RWPE1 (cell line): Measurements from ENCODE around the gene ESRRB.
A peak's percentile ranks its signal among the peaks of the same experiment; 100 is the strongest.

Experiments used
- CTCF ChIA-PET: fragments of 350-600 bp; sonication (Branson Sonifier 250); formaldehyde crosslinking; extraction: SDS; loops from one replicate; lab custom pipeline; 2021; lab: Yijun Ruan, JAX
- POLR2A ChIA-PET: fragments of 400-600 bp; formaldehyde crosslinking; extraction: SDS; loops from one replicate; lab custom pipeline; 2020; ENCODE audit warnings: antibody characterized with exemption; ENCODE audit not compliant: low non-redundant PET; lab: Yijun Ruan, JAX
- DNase-seq: peaks from one replicate; pipeline ENCODE4 v3.0.0; 2012; ENCODE audit warnings: low spot score
- H3K27ac ChIP-seq: fragments of 450-650 bp; 2 replicates; pipeline ENCODE4 v1.5.1; 2017
- TF ChIP-seq, protein P1 (sequence below): fragments of 450-650 bp; conservative IDR thresholded peaks from 2 replicates; pipeline ENCODE4 v1.5.1; 2017; ENCODE audit warnings: low read depth, mild to moderate bottlenecking

Gene ESRRB

DNA sequence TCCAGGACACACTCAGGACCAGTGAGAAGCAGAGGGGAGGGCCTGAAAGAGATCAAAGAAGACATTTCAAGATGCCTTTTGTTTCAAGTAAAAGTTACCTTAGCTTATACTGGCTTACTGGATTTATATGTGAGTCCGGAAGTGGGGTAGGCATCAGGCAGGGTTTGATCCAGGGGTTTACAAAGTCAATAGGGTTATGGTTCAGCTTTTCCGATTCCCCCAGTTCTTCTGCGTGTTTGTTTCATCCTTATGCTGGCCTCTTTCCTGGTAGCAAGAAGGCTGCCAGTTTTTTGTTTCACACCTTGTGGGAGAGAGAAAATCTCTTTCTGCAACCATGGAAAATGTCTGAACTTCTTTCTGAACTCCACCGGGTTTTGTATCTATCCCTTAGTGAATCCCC is 126.3 kb downstream of the ESRRB start:
- POLR2A ChIA-PET, result no interaction called here
- no peak for DNase-seq
- CTCF ChIA-PET, result no interaction called here
- H3K27ac ChIP-seq, result no peak overlapping the region
- TF ChIP-seq, protein P1, sequence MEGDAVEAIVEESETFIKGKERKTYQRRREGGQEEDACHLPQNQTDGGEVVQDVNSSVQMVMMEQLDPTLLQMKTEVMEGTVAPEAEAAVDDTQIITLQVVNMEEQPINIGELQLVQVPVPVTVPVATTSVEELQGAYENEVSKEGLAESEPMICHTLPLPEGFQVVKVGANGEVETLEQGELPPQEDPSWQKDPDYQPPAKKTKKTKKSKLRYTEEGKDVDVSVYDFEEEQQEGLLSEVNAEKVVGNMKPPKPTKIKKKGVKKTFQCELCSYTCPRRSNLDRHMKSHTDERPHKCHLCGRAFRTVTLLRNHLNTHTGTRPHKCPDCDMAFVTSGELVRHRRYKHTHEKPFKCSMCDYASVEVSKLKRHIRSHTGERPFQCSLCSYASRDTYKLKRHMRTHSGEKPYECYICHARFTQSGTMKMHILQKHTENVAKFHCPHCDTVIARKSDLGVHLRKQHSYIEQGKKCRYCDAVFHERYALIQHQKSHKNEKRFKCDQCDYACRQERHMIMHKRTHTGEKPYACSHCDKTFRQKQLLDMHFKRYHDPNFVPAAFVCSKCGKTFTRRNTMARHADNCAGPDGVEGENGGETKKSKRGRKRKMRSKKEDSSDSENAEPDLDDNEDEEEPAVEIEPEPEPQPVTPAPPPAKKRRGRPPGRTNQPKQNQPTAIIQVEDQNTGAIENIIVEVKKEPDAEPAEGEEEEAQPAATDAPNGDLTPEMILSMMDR, result no peak

DNA sequence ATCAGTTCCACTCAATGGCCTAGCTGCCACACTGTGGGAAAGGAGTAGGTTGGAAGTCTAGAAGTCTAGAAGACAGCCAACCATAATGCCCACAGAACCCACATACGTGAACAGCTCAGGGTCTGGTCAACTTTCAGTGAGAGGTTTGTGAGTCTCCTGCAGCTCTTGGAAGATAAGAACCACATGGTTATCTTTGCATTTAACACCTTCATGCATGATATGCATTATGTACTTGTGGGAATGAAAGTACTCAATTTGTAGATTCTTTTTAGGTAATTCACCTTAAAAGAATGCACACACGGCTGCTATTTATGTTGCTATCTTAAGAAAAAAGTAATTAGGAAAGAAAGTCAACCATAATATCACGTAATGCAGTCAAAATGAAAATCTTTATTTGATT is 126.7 kb downstream of the ESRRB start:
- no peak for DNase-seq
- no peak overlapping the region for H3K27ac ChIP-seq
- CTCF ChIA-PET, result no interaction called here
- POLR2A ChIA-PET, result interaction anchor here (0.7 kb wide), 1 partner anchor 10 kb away, joined by 5 read pairs; no protein-coding TSS in a partner anchor
- TF ChIP-seq, protein P1, result no peak

DNA sequence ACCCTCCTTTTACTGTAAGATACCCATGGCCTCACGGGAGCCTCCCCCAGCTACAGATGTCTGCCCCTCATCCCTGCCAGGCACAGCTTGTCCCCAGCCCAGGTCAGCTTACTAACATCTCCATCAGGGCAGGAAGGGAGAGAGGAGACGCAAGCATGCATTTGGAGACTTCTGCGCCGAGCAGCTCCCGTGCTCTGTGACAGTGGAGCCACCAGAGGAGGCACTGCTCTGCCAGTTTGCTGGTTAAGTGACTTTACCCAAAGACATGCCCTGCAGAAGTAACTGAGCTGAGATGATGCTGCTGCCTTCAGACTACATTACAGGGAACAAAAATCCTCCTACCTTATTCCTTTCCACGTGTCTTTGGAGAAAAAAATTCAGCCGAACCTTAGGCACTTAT is 133.4 kb downstream of the ESRRB start:
- CTCF ChIA-PET, result no interaction called here
- no peak overlapping the region for H3K27ac ChIP-seq
- POLR2A ChIA-PET, result no interaction called here
- no peak for DNase-seq
- TF ChIP-seq, protein P1, result no peak

- TF ChIP-seq, protein P1, result no peak
- POLR2A ChIA-PET, result no interaction called here
- H3K27ac ChIP-seq, result no peak overlapping the region
- no peak for DNase-seq
- CTCF ChIA-PET, result no interaction called here
Measured at GRCh38 chr14:76510181-76510580, 134.2 kb downstream of the ESRRB start.

GRCh38 chr14:76514213-76514998 is 138.5 kb downstream of the ESRRB start:
- ChIA-PET POLR2A (no interaction called here), CTCF (no interaction called here)
- TF ChIP-seq, protein P1, result no peak
- no peak overlapping the region for H3K27ac ChIP-seq
- DNase-seq, result no peak

DNA sequence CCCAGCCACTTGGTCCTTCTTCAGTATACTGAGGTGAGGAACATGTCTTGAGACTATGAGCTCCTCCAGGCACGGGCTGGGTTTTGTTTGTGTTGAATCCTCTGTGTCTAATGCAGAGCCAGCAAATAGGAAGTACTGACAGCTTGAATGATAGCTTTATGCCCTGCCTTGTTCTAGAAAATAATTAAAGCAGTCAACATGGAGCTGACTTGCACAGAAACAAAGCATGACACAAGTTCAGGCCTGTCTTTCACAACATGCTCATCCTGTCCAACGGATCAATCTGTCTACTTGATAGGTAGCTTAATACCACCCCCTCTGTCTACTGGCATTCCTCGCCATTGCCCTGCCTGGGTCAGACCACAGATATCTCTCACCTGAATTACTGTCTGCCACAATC is 140.9 kb downstream of the ESRRB start:
- DNase-seq, result peak; percentile 76
- TF ChIP-seq, protein P1, result no peak
- ChIA-PET CTCF (no interaction called here), POLR2A (interaction anchor here (0.6 to 0.8 kb wide), 2 partner anchors 29 to 34 kb away, joined by 3 to 7 read pairs; no protein-coding TSS in a partner anchor)
- no peak overlapping the region for H3K27ac ChIP-seq
